Cardiac muscle cell (in vitro differentiated cells and primary cell): ENCODE results near the gene ZFYVE28. TPM values are rescaled to one million over a fixed set of nuclear protein-coding genes. Genes with fewer than 3 reads are reported as not detected.
A peak's percentile ranks its signal among the peaks of the same experiment; 100 is the strongest.

Source experiments
- DNase-seq, 2 donors: peaks; one replicate each; pipeline versions ENCODE4 v3.0.0 to v3.0.0-alpha.2; 2010 to 2017; ENCODE audit warnings: low read depth in 1 of 2, low spot score in 1 of 2
- H3K27ac ChIP-seq: fragments of 200-600 bp; sonication (generic); 2 replicates; pipeline ENCODE4 v1.5.1; 2016
- H3K27me3 ChIP-seq: fragments of 200-600 bp; sonication (generic); 2 replicates; pipeline ENCODE4 v1.6.0; 2016; ENCODE audit warnings: control low read depth
- H3K36me3 ChIP-seq: fragments of 200-600 bp; sonication (generic); 2 replicates; pipeline ENCODE4 v1.5.1; 2016; ENCODE audit warnings: control low read depth
- H3K4me1 ChIP-seq: fragments of 200-600 bp; sonication (generic); 2 replicates; pipeline ENCODE4 v1.8.1; 2017; ENCODE audit warnings: low read depth, mild to moderate bottlenecking, mixed run types
- H3K4me3 ChIP-seq: fragments of 200-600 bp; sonication (generic); 2 replicates; pipeline ENCODE4 v1.5.1; 2016; ENCODE audit warnings: mild to moderate bottlenecking
- H3K9me3 ChIP-seq: fragments of 200-600 bp; sonication (generic); 2 replicates; pipeline ENCODE4 v1.5.1; 2017; ENCODE audit warnings: low read depth, mild to moderate bottlenecking, control low read depth
- polyA plus RNA-seq: library from polyadenylated mRNA; unstranded; fragments of >200 nt; fragmentation: Nextera tagmentation; extraction: Ambion mirVana; gene quantifications from 2 replicates; pipeline ENCODE4 v1.2.1, GENCODE V29; 2016
- total RNA-seq: library from RNA; depleted of rRNA; stranded (reverse); fragments of >200 nt; gene quantifications from 2 replicates; pipeline ENCODE4 v1.2.3, GENCODE V29; 2016
- TF ChIP-seq, protein P1 (sequence below): IDR thresholded peaks from 2 replicates; pipeline ENCODE4 v1.5.1; 2012; ENCODE audit warnings: low read depth, mild to moderate bottlenecking, low read length

ZFYVE28 gene
- total and polyA plus RNA-seq, 2 experiments from 2014 or later, result 1.3 to 4.0 TPM

DNA sequence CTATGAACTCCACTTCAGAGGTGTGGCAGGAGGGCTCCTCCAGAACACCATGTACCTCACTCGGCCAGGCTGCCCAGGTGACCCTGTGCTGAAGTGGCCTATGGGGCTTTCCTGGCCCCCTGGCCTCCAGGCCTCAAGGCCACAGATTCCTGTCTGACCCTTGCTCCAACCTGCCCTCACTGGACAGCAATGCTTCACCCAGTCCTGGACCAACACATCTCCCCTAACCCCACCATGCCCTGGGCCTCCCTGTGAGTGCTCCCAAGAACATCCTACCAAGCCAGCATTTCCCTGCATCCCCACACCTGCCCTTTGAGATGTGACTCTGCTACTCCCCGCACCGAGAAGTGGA, 10.5 kb downstream of the ZFYVE28 start:
- H3K9me3 ChIP-seq, result no peaks in the 10 kb centered on the region
- H3K27ac ChIP-seq, result no peak overlapping the region
- H3K27me3 ChIP-seq, result peaks cover 20% of the 10 kb centered on the region
- H3K36me3 ChIP-seq, result no peaks in the 10 kb centered on the region
- peaks cover 5% of the 10 kb centered on the region for H3K4me1 ChIP-seq
- no peak overlapping the region for H3K4me3 ChIP-seq
- TF ChIP-seq, protein P1, sequence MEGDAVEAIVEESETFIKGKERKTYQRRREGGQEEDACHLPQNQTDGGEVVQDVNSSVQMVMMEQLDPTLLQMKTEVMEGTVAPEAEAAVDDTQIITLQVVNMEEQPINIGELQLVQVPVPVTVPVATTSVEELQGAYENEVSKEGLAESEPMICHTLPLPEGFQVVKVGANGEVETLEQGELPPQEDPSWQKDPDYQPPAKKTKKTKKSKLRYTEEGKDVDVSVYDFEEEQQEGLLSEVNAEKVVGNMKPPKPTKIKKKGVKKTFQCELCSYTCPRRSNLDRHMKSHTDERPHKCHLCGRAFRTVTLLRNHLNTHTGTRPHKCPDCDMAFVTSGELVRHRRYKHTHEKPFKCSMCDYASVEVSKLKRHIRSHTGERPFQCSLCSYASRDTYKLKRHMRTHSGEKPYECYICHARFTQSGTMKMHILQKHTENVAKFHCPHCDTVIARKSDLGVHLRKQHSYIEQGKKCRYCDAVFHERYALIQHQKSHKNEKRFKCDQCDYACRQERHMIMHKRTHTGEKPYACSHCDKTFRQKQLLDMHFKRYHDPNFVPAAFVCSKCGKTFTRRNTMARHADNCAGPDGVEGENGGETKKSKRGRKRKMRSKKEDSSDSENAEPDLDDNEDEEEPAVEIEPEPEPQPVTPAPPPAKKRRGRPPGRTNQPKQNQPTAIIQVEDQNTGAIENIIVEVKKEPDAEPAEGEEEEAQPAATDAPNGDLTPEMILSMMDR, result no peak
- no peak for DNase-seq

DNA sequence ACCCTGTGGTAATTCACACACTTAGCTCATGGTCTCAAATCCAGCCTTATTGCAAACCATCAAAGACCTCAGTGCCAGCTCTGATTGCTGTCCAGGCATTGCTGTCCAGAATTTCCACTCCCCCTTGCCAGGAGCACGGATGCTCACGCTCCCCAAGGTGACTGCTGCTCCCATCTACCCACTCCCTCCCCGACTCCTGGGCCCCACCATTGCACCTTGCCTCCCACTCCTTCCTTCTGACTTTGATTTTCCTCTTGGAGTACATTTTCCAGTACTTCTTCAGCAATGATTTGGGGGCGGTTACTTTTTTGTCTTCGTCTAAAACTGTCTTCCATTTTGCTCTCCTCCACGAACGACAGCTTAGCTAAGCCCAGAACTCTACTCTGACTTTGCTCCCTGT, 11.5 kb downstream of the ZFYVE28 start:
- TF ChIP-seq, protein P1, result no peak
- no peak for DNase-seq
- H3K9me3 ChIP-seq, result no peaks in the 10 kb centered on the region
- H3K27me3 ChIP-seq, result peaks cover 10% of the 10 kb centered on the region
- no peak overlapping the region for H3K27ac ChIP-seq
- H3K36me3 ChIP-seq, result no peaks in the 10 kb centered on the region
- no peak overlapping the region for H3K4me3 ChIP-seq
- H3K4me1 ChIP-seq, result peaks cover under 1% of the 10 kb centered on the region

DNA sequence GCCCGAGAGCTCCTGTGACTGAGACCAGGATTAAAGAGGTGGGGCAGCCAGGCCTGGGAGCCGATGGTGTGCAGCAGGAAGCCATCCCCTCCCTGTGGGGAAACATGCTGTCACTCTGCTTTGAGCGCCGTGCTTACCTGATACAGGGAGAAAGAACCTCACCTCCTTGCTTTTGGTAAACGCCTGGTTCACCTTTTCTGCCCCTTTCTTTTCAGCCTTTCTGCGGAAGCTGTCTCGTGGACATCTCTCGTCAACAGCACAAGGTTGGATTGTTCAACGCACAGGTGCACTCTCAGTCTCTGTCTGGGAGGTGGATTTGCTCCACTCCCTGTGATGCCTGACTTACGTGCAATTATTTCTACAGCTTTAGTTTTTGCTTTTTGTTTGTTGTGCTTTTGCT, 12.0 kb downstream of the ZFYVE28 start:
- H3K9me3 ChIP-seq, result no peaks in the 10 kb centered on the region
- peaks cover 3% of the 10 kb centered on the region for H3K4me1 ChIP-seq
- peaks cover 5% of the 10 kb centered on the region for H3K27me3 ChIP-seq
- no peak overlapping the region for H3K4me3 ChIP-seq
- DNase-seq, result no peak
- TF ChIP-seq, protein P1, result no peak
- H3K27ac ChIP-seq, result no peak overlapping the region
- no peaks in the 10 kb centered on the region for H3K36me3 ChIP-seq

- Histone ChIP-seq H3K4me1 (peaks cover 3% of the 10 kb centered on the region), H3K27me3 (no peaks in the 10 kb centered on the region), H3K9me3 (no peaks in the 10 kb centered on the region), H3K36me3 (no peaks in the 10 kb centered on the region), H3K27ac (no peak overlapping the region), H3K4me3 (no peak overlapping the region)
- no peak for DNase-seq
- TF ChIP-seq, protein P1, result no peak
Observed at GRCh38 chr4:2402941-2403340, 15.5 kb downstream of the ZFYVE28 start.

- DNase-seq, result peak; percentile 53 to 89
- Histone ChIP-seq H3K4me3 (no peak overlapping the region), H3K4me1 (peaks cover 3% of the 10 kb centered on the region), H3K27me3 (no peaks in the 10 kb centered on the region), H3K9me3 (no peaks in the 10 kb centered on the region), H3K27ac (no peak overlapping the region), H3K36me3 (no peaks in the 10 kb centered on the region)
- TF ChIP-seq, protein P1, result no peak
Observed at GRCh38 chr4:2402048-2402842, 16.2 kb downstream of the ZFYVE28 start.

GRCh38 chr4:2401610-2401983, 16.8 kb downstream of the ZFYVE28 start:
- TF ChIP-seq, protein P1, result no peak
- no peaks in the 10 kb centered on the region for H3K27me3 ChIP-seq
- H3K27ac ChIP-seq, result no peak overlapping the region
- no peaks in the 10 kb centered on the region for H3K36me3 ChIP-seq
- no peak for DNase-seq
- H3K4me3 ChIP-seq, result no peak overlapping the region
- H3K4me1 ChIP-seq, result peaks cover 3% of the 10 kb centered on the region
- H3K9me3 ChIP-seq, result no peaks in the 10 kb centered on the region
